Right lobe of liver (tissue), 6 donors: ENCODE measurements around the gene TP53RK. TPM values are rescaled to one million over a fixed set of nuclear protein-coding genes. Genes with fewer than 3 reads are reported as not detected.

Experiments
- ATAC-seq, 4 donors: fragments of 200-7000 bp; cut with Tn5 transposase; one replicate each; pipeline ENCODE4 v1.9.1; 2020; ENCODE audit warnings: mild to moderate bottlenecking in 4 of 4, moderate library complexity in 4 of 4
- DNase-seq, 3 donors: peaks; one replicate each; pipeline ENCODE4 v3.0.0-alpha.2; 2020
- H3K27ac ChIP-seq, 3 donors: fragments of 200-600 bp; one replicate each; pipeline ENCODE4 v1.8.0; 2022
- H3K27me3 ChIP-seq, 2 donors: fragments of 200-600 bp; one replicate each; pipeline ENCODE4 v1.8.0; 2022
- H3K36me3 ChIP-seq, 4 donors: fragments of 200-600 bp; sonication (generic) in 1 of 4; one replicate each; pipeline versions ENCODE4 v1.5.1 to v1.8.0; 2017 to 2022; ENCODE audit warnings: control low read depth in 1 of 4
- H3K4me1 ChIP-seq, 4 donors: fragments of 200-600 bp; sonication (generic) in 1 of 4; one replicate each; pipeline versions ENCODE4 v1.5.1 to v1.8.0; 2017 to 2022; ENCODE audit warnings: control low read depth in 1 of 4
- H3K4me3 ChIP-seq, 3 donors: fragments of 200-600 bp; one replicate each; pipeline ENCODE4 v1.8.0; 2022
- H3K9me3 ChIP-seq, 4 donors: fragments of 200-600 bp; sonication (generic) in 1 of 4; one replicate each; pipeline versions ENCODE4 v1.5.1 to v1.8.0; 2017 to 2022; ENCODE audit warnings: control low read depth in 1 of 4
- CTCF ChIP-seq, 4 donors: fragments of 200-600 bp in 3 of 4; fragments of 450-650 bp in 1 of 4; IDR thresholded peaks; one replicate each; pipeline versions ENCODE4 v1.5.1 to v1.8.0; 2016 to 2022; ENCODE audit warnings: antibody characterized with exemption in 4 of 4, mild to moderate bottlenecking in 2 of 4
- POLR2A ChIP-seq: fragments of 450-650 bp; IDR thresholded peaks from one replicate; pipeline ENCODE4 v1.6.1; 2017; ENCODE audit warnings: antibody characterized with exemption, mild to moderate bottlenecking
- WGBS: methylation state at CpG from one replicate; pipeline ENCODE4 v1.1.6; 2018; ENCODE audit warnings: low coverage, low lambda C conversion rate; ENCODE audit not compliant: insufficient coverage; ENCODE audit errors: missing lambda C conversion rate; 5-methylcytosine and 5-hydroxymethylcytosine counted together
- intact Hi-C, 2 donors: fragments of 100-400 bp; cut with DNase I; formaldehyde crosslinking; loops; one replicate each; pipeline versions ENCODE4 v1.11.2 to v1.14.1; 2022
- long read RNA-seq: library from polyadenylated mRNA; unstranded; transcript quantifications from one replicate; pipeline ENCODE4 v2.0.0, GENCODE V29; 2019
- total RNA-seq, 6 experiments: library from RNA; depleted of rRNA in 2 of 6; stranded (reverse); fragments of >200 nt in 2 of 6; fragmentation: NEBNext Ultra II Directional in 3 of 6; extraction: Animal tissue kit (Norgen Biotek cat#: 25700) in 3 of 6; gene quantifications; one replicate each; pipeline versions ENCODE4 v1.1.0 to v1.2.4, GENCODE V29; 2016 to 2023
- donor health status: DM: no; HTN: yes; CAD: no.
- donor health status: DM: no; HTN: no; CAD: no.
- donor health status: DM: no; HTN: no; CAD: no.
- donor health status: DM: no; HTN: yes; CAD: no.
- donor health status: DM: no; HTN: yes; CAD: no.

Gene TP53RK
- total RNA-seq: 1 to 10 TPM; 3.1 to 10.0 (median 5.2) TPM
- long read RNA-seq, partial matches to known transcripts: 0 of 3 reads
- long read RNA-seq, other reads (novel, unspliced or antisense): 0 of 3 reads

DNA sequence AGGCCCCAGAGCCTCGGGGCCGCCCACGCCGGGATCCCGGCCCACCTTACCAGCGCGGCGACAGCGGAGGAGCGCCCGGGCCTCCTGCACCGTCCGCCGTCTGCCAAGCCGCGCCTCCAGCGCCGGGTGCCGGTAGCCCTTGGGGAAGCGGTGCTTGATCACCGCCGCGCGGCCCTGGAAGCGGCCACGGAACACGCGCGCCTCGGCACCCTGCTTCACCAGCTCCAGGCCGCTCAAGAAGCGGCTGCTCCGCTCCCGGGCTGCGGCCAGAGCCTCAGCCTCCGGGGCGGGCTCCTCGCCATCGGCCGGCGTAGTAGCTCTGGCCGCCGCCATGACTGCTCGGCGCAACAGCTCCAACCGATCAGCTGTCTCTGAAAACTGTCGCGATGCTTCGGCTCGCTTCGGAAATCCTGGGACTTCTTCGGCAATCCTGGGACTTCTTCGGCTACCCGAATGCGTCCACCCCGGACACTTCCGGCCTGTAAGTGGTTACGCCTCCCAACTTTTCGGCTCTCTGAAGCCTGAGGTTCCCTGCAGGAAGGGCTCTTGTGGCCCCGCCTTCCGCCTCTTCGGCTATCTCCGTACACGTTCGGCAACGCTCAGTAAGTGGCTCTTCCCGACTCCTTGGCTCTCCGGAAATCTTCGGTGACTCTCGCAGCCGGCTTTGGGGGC is at the start of gene TP53RK:
Gene TP53RK, minus strand, starts transcription at position 363 of the 672 bp plus-strand sequence. Its CDS starts 30 bp downstream, at position 333.
- peaks cover 0 to 19% (median 5%) of the 10 kb centered on the region in 4 donors for H3K4me1 ChIP-seq
- intact Hi-C loops: loop anchor here in 1 of 2 donors (10.0 kb wide), 1 partner anchor 134 kb away; the partner anchor contains the start of gene OCSTAMP
- no peaks in the 10 kb centered on the region for H3K27me3 ChIP-seq
- no peaks in the 10 kb centered on the region for H3K9me3 ChIP-seq
- DNase-seq: peak; percentile 97 to 98 (median 97)
- peak within 1 kb of the TSS; percentile 75 to 93 (median 82) for H3K4me3 ChIP-seq
- peaks cover 0 to 18% (median 0%) of the 10 kb centered on the region in 4 donors for H3K36me3 ChIP-seq
- 1% methylated on average over 22 of the region's 71 CpGs for WGBS
- TF ChIP-seq CTCF (IDR thresholded peaks at IDR 0.05) (peak in 1 of 4 donors; percentile 30), POLR2A (peak; percentile 72)
- ATAC-seq: peak; percentile 96 to 98 (median 97)
- H3K27ac ChIP-seq: peak within 1 kb of the TSS; percentile 82

DNA sequence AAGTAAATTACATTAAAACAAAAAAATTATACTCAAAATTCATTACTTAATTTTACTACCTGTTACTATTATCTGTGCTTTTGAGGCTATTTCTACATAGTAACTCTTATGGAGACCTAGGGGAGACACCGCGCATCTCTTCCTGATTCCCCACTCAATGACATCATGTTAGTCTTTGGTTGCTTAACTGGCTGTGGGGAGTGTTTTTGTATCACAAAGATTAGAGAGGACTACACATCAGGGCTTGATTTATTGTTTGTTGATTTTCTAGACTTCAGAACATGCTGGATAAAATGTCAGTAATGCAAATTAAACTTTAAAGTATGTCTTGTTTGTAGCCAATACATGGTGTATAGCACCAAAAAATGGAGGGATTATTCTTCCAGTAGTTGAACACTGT is 46.2 kb upstream of the TP53RK start:
- H3K4me1 ChIP-seq: peaks cover 0 to 7% (median 0%) of the 10 kb centered on the region in 4 donors
- DNase-seq: no peak
- no peaks in the 10 kb centered on the region for H3K9me3 ChIP-seq
- no peaks in the 10 kb centered on the region for H3K27me3 ChIP-seq
- 90% methylated on average over 2 of the region's 2 CpGs for WGBS
- H3K36me3 ChIP-seq: peaks cover 0 to 10% (median 4%) of the 10 kb centered on the region in 4 donors
- peak in 1 of 4 donors; percentile 63 for ATAC-seq
- no peak overlapping the region for H3K4me3 ChIP-seq
- no peak for TF ChIP-seq POLR2A
- no peak for TF ChIP-seq CTCF (IDR thresholded peaks at IDR 0.05)
- intact Hi-C loops: no loop called here
- no peak overlapping the region for H3K27ac ChIP-seq

- intact Hi-C loops: no loop called here
- Histone ChIP-seq H3K27me3 (no peaks in the 10 kb centered on the region), H3K9me3 (no peaks in the 10 kb centered on the region), H3K27ac (no peak overlapping the region), H3K4me1 (peaks cover 0 to 4% (median 0%) of the 10 kb centered on the region in 4 donors), H3K36me3 (peaks cover 0 to 15% (median 8%) of the 10 kb centered on the region in 4 donors), H3K4me3 (no peak overlapping the region)
- no peak for ATAC-seq
- no peak for DNase-seq
- 100% methylated on average over 2 of the region's 4 CpGs for WGBS
- no peak for TF ChIP-seq CTCF (IDR thresholded peaks at IDR 0.05)
Observed at GRCh38 chr20:46731770-46732169, 42.5 kb upstream of the TP53RK start.

- ATAC-seq: peak in 2 of 4 donors; percentile 19 to 20
- TF ChIP-seq CTCF (IDR thresholded peaks at IDR 0.05): no peak
- no peak for TF ChIP-seq POLR2A
Observed at GRCh38 chr20:46725186-46726165, 36.2 kb upstream of the TP53RK start.

More at GRCh38 chr20:46725186-46726165, 36.2 kb upstream of the TP53RK start:
- intact Hi-C loops: no loop called here
- Histone ChIP-seq H3K4me1 (no peaks in the 10 kb centered on the region), H3K27me3 (no peaks in the 10 kb centered on the region), H3K36me3 (peaks cover 0 to 9% (median 3%) of the 10 kb centered on the region in 4 donors), H3K9me3 (no peaks in the 10 kb centered on the region), H3K27ac (no peak overlapping the region), H3K4me3 (no peak overlapping the region)
- no peak for DNase-seq
- 100% methylated on average over 1 of the region's 27 CpGs for WGBS
